Body of pancreas (tissue), 4 donors: ENCODE results near the gene MNAT1.

Source experiments
- POLR2A ChIP-seq, 3 donors: fragments of 450-650 bp; IDR thresholded peaks; one replicate each; pipeline ENCODE4 v1.6.1; 2016; ENCODE audit warnings: antibody characterized with exemption in 3 of 3, mild to moderate bottlenecking in 2 of 3
- TF ChIP-seq, protein P1 (sequence below), 7 experiments: fragments of 450-650 bp in 4 of 7; fragments of 200-600 bp in 3 of 7; sonication (generic) in 3 of 7; IDR thresholded peaks; one replicate each; pipeline ENCODE4 v1.5.1; 2016 to 2019; ENCODE audit warnings: antibody characterized with exemption in 7 of 7

DNA sequence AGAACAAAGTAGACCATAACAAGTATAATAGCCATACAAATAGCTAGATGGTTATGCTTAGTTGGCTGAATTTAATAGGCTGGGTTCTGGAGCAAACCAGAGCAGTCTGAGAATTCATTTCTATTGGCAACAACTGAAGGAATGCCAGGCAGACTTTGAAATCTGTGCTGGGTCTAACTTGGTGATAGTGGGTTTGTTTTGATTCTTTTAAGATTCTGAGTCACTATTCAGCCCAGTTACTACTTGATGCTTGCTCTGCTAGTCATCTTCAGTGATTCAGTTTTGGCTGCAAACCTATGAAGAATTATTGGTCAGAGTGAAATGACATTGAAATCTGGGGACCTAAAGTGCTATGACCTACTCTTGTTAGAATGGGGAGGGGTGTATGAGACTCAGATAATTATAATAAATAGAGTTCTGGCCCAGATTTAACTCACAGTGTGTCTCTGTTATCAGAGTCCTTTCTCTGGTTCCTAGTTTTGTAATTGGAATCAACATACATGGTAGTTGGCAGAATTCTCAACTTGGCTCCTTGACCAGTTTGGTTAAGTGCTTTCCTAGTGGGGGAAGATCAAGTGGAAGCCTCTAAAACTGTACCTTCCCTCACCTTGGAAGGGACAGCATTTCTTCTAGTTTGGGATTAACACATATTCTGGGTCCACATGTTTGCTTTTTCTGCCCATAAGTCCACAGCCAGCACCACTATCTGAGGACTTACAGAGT lies 43.5 kb downstream of the MNAT1 start:
- no peak for TF ChIP-seq POLR2A (IDR thresholded peaks at IDR 0.05)
- TF ChIP-seq, protein P1, sequence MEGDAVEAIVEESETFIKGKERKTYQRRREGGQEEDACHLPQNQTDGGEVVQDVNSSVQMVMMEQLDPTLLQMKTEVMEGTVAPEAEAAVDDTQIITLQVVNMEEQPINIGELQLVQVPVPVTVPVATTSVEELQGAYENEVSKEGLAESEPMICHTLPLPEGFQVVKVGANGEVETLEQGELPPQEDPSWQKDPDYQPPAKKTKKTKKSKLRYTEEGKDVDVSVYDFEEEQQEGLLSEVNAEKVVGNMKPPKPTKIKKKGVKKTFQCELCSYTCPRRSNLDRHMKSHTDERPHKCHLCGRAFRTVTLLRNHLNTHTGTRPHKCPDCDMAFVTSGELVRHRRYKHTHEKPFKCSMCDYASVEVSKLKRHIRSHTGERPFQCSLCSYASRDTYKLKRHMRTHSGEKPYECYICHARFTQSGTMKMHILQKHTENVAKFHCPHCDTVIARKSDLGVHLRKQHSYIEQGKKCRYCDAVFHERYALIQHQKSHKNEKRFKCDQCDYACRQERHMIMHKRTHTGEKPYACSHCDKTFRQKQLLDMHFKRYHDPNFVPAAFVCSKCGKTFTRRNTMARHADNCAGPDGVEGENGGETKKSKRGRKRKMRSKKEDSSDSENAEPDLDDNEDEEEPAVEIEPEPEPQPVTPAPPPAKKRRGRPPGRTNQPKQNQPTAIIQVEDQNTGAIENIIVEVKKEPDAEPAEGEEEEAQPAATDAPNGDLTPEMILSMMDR (IDR thresholded peaks at IDR 0.05) = no peak
